Activated CD8-positive, alpha-beta T cell treated with anti-CD3 and anti-CD28 coated beads for 36 hours (primary cell): ENCODE data around the gene CBFA2T3. TPM values are rescaled to one million over a fixed set of nuclear protein-coding genes. Genes with fewer than 3 reads are reported as not detected.

ENCODE experiments used
- ATAC-seq: fragments of 200-7000 bp; cut with Tn5 transposase; one replicate; pipeline ENCODE4 v1.10.0; 2021; ENCODE audit warnings: mild to moderate bottlenecking, moderate library complexity
- CTCF ChIA-PET: fragments of 350-600 bp; sonication (Branson Sonifier 250); formaldehyde crosslinking; loops from one replicate; lab custom pipeline; 2021; ENCODE audit warnings: antibody characterized with exemption; lab: Charles Lee
- POLR2A ChIA-PET: fragments of 350-600 bp; sonication (Branson Sonifier 250); formaldehyde crosslinking; loops from one replicate; lab custom pipeline; 2021; ENCODE audit warnings: antibody characterized with exemption; lab: Charles Lee
- DNase-seq: peaks from one replicate; pipeline ENCODE4 v3.0.0-alpha.2; 2020
- H3K27ac Mint-ChIP-seq: one replicate; pipeline ENCODE4 v1.8.0; 2021; ENCODE audit warnings: mild to moderate bottlenecking, mixed read lengths
- H3K27me3 Mint-ChIP-seq: one replicate; pipeline ENCODE4 v1.8.0; 2021; ENCODE audit warnings: mixed read lengths
- H3K36me3 Mint-ChIP-seq: one replicate; pipeline ENCODE4 v1.8.0; 2021; ENCODE audit warnings: low read depth, mixed read lengths
- H3K4me1 Mint-ChIP-seq: one replicate; pipeline ENCODE4 v1.8.0; 2021; ENCODE audit warnings: low read depth, mixed read lengths
- H3K4me3 Mint-ChIP-seq: one replicate; pipeline ENCODE4 v1.8.0; 2021; ENCODE audit warnings: mild to moderate bottlenecking, moderate library complexity, mixed read lengths
- H3K9me3 Mint-ChIP-seq: one replicate; pipeline ENCODE4 v1.8.0; 2021; ENCODE audit warnings: mixed read lengths
- intact Hi-C: fragments of 100-400 bp; cut with micrococcal nuclease; formaldehyde crosslinking; loops from one replicate; pipeline ENCODE4 v1.10.0; 2022
- total RNA-seq, 2 experiments: library from RNA; stranded (reverse); gene quantifications; one replicate each; pipeline ENCODE4 v1.2.3, GENCODE V29; 2021
- TF ChIP-seq, protein P1 (sequence below): fragments of 200-600 bp; IDR thresholded peaks from one replicate; pipeline ENCODE4 v1.8.0; 2022; ENCODE audit warnings: antibody characterized with exemption, mild to moderate bottlenecking

CBFA2T3 gene
- total RNA-seq, 2 experiments from 2014 or later = 0.14 to 0.34 TPM

DNA sequence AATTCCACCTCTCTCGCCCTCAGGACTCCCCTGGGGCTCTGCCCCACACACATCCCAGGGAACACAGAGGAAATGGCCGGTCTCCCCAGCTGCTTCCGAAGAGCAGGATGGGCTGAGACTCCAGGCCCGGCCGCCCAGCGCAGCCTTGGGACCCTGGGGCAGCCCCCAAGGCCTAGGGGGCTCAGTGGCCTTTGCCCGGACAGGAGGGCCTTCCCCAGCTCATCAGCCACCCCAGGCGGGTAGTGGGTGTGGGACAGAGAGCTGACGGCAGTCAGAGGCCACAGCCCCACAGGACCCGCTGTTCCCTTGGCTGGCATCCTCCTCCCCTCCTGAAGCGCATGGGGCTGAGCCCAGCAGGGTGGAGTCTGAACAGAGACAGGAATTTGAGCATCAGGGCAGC, 6.2 kb upstream of the CBFA2T3 start:
- intact Hi-C loops = no loop called here
- Mint-ChIP-seq H3K4me1 (peaks cover 2% of the 10 kb centered on the region), H3K27me3 (peaks cover 5% of the 10 kb centered on the region), H3K4me3 (no peak overlapping the region), H3K27ac (no peak overlapping the region), H3K36me3 (no peaks in the 10 kb centered on the region), H3K9me3 (no peaks in the 10 kb centered on the region)
- no peak for DNase-seq
- ChIA-PET CTCF (no interaction called here), POLR2A (no interaction called here)
- TF ChIP-seq, protein P1, sequence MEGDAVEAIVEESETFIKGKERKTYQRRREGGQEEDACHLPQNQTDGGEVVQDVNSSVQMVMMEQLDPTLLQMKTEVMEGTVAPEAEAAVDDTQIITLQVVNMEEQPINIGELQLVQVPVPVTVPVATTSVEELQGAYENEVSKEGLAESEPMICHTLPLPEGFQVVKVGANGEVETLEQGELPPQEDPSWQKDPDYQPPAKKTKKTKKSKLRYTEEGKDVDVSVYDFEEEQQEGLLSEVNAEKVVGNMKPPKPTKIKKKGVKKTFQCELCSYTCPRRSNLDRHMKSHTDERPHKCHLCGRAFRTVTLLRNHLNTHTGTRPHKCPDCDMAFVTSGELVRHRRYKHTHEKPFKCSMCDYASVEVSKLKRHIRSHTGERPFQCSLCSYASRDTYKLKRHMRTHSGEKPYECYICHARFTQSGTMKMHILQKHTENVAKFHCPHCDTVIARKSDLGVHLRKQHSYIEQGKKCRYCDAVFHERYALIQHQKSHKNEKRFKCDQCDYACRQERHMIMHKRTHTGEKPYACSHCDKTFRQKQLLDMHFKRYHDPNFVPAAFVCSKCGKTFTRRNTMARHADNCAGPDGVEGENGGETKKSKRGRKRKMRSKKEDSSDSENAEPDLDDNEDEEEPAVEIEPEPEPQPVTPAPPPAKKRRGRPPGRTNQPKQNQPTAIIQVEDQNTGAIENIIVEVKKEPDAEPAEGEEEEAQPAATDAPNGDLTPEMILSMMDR = no peak
- ATAC-seq = no peak

DNA sequence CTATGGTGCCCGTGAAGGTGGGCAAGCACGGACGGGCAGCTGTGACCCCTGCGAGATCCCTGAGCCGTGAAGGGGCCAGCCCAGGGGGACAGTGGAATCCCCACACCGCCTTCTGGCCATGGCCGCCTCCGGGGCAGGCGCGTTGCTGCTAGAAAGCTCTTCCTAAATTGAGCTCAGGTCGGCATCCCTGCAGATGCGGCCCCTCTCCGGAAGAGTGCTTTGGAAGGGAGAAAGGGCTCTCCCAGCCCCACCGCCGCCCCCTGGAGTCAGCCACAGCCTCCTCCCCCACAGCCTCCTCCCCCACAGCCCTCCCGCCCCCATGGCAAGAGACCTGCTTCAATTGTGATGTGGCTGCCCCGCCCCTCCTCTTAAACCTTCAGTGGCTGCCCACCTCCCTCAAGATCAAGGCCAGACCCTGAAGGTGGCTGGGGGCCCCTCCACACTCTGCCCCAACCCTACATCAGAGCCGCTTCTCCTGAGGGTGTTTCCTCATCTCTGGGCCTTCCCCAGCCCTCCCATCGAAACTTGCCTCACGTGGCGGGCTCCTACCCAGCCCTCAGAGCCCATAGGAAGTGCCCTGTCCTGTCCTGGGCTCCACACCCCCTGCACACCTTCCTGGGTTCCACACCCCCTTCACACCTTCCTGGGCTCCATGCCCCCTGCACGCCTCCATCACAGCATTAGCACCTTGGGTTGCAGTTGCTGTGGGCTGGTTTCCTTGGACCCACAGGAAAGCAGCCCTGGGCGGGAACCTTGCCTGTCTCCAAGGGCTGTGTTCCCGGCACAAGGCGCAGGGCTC, 5.5 kb upstream of the CBFA2T3 start:
- no peak overlapping the region for H3K27ac Mint-ChIP-seq
- intact Hi-C loops = no loop called here
- ChIA-PET CTCF (no interaction called here), POLR2A (interaction anchor here (1.4 kb wide), 1 partner anchor 13 kb away, joined by 3 read pairs; no protein-coding TSS in a partner anchor)
- no peak overlapping the region for H3K4me3 Mint-ChIP-seq
- DNase-seq = no peak
- no peaks in the 10 kb centered on the region for H3K36me3 Mint-ChIP-seq
- H3K27me3 Mint-ChIP-seq = peaks cover 7% of the 10 kb centered on the region
- H3K9me3 Mint-ChIP-seq = no peaks in the 10 kb centered on the region
- TF ChIP-seq, protein P1 = no peak
- ATAC-seq = no peak
- peaks cover 2% of the 10 kb centered on the region for H3K4me1 Mint-ChIP-seq

GRCh38 chr16:88979353-88980015, 2.5 kb upstream of the CBFA2T3 start:
- Mint-ChIP-seq H3K27me3 (peaks cover 25% of the 10 kb centered on the region), H3K9me3 (no peaks in the 10 kb centered on the region), H3K36me3 (no peaks in the 10 kb centered on the region), H3K27ac (no peak overlapping the region), H3K4me3 (no peak overlapping the region), H3K4me1 (peaks cover 2% of the 10 kb centered on the region)
- TF ChIP-seq, protein P1 = no peak
- ChIA-PET CTCF (no interaction called here), POLR2A (no interaction called here)
- intact Hi-C loops = no loop called here
- ATAC-seq = no peak
- no peak for DNase-seq

- TF ChIP-seq, protein P1 = no peak
- H3K27me3 Mint-ChIP-seq = peaks cover 27% of the 10 kb centered on the region
- H3K9me3 Mint-ChIP-seq = no peaks in the 10 kb centered on the region
- H3K4me3 Mint-ChIP-seq = no peak overlapping the region
- H3K27ac Mint-ChIP-seq = no peak overlapping the region
- intact Hi-C loops = no loop called here
- H3K36me3 Mint-ChIP-seq = no peaks in the 10 kb centered on the region
- ChIA-PET POLR2A (interaction anchor here (0.7 kb wide), 1 partner anchor 13 kb away, joined by 3 read pairs; no protein-coding TSS in a partner anchor), CTCF (no interaction called here)
- no peaks in the 10 kb centered on the region for H3K4me1 Mint-ChIP-seq
- ATAC-seq (peak; percentile 58), DNase-seq (peak; percentile 44)
Measured at GRCh38 chr16:88978608-88979346, 1.8 kb upstream of the CBFA2T3 start.
